Measurements from ENCODE around the gene PPP6R2. TPM values are rescaled to one million over a fixed set of nuclear protein-coding genes. Genes with fewer than 3 reads are reported as not detected.
A peak's percentile ranks its signal among the peaks of the same experiment; 100 is the strongest.

PPP6R2 gene
- total RNA-seq, 1 donor from 2014 or later, result 62.8 TPM

DNA sequence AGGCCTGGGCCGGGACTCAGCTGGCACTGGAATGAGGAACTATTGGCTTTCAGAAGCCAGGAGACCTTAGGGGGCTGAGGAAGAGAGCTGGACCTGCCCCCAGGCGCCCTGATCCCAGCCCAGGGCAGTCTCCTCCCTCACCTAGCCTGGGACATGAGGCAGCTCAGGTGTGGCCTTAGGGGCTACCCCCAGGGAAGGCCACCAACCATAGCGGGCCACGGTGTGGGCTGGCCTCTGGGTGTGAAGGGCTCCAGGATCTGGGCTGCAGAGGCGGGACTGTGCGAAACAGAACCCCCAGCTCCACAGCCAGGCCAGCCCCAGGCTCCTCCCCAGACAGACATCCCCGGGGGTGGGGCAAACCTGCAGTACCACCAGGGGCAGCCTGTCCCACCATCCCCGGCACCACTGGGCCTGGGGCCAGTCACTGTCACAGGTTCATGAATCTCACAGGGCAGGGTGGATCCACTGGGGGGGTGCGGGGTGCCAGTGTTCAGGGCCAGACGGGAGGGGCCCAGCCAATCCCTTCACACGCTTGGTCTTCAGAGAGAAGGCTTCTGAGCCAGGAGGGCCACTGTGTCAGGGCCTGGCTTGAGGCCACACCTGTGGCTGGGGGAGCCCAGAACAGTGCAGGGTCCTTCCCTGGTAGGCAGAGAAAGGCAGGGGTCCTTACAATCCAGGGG is 39.1 kb upstream of the PPP6R2 start:
- H3K4me3 Mint-ChIP-seq, result peak overlapping the region; percentile 87
- peaks cover 24% of the 10 kb centered on the region for H3K4me1 Mint-ChIP-seq (ENCODE audit: unreplicated experiment)
- H3K27ac Mint-ChIP-seq, result peak overlapping the region; percentile 98
- peaks cover 4% of the 10 kb centered on the region for H3K36me3 Mint-ChIP-seq
- H3K27me3 Mint-ChIP-seq, result no peaks in the 10 kb centered on the region
- TF ChIP-seq, protein P1, sequence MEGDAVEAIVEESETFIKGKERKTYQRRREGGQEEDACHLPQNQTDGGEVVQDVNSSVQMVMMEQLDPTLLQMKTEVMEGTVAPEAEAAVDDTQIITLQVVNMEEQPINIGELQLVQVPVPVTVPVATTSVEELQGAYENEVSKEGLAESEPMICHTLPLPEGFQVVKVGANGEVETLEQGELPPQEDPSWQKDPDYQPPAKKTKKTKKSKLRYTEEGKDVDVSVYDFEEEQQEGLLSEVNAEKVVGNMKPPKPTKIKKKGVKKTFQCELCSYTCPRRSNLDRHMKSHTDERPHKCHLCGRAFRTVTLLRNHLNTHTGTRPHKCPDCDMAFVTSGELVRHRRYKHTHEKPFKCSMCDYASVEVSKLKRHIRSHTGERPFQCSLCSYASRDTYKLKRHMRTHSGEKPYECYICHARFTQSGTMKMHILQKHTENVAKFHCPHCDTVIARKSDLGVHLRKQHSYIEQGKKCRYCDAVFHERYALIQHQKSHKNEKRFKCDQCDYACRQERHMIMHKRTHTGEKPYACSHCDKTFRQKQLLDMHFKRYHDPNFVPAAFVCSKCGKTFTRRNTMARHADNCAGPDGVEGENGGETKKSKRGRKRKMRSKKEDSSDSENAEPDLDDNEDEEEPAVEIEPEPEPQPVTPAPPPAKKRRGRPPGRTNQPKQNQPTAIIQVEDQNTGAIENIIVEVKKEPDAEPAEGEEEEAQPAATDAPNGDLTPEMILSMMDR (conservative IDR thresholded peaks at IDR 0.05), result no peak
- no peak for DNase-seq (ENCODE audit: extremely low spot score, unreplicated experiment)
- H3K9me3 Mint-ChIP-seq, result no peaks in the 10 kb centered on the region

DNA sequence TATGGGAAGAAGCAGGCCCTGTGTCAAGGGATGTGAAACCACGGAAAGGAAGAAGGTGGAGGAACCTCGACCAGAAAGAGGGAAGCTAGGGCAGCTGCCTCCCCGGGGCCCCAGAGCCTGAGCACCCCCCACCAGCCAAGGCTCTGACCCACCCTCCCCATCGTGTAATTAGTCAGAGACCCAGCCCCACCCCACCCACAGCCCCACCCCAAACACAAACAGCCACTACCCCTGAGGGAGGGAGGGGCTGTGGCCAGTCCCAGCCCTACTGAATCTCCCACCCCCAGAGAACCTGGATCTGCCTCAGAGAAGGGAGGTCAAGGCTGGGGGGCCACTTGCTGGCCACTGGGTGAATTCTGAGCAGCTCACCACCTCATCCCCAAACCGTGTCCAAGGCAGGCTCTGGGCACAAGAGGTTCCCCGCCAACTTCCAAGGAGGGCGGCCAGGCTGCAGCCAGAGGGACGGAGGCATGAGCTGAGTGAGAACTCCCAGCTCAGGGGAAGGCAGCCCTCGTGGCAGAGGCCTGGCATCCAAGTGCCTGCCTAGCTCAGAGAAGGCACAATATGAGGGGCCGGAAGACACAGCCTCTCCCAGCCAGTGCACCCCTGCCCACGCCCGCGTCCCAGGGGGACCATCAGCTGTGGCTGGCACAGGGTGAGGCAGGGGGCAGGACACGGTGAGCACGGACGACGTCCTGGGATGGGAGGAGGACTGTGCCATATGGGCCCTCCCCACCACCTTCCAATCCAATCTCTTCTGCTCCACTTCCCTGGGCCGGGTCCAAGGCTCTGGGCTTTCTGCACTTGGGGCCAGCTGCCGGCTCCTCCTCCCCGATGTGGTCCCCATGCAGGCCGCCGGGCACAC is 38.4 kb upstream of the PPP6R2 start:
- Mint-ChIP-seq H3K36me3 (peaks cover 4% of the 10 kb centered on the region), H3K4me1 (ENCODE audit: unreplicated experiment) (peaks cover 24% of the 10 kb centered on the region), H3K4me3 (peak overlapping the region; percentile 94), H3K27ac (peak overlapping the region; percentile 98), H3K9me3 (no peaks in the 10 kb centered on the region), H3K27me3 (no peaks in the 10 kb centered on the region)
- DNase-seq (ENCODE audit: extremely low spot score, unreplicated experiment), result no peak
- TF ChIP-seq, protein P1 (conservative IDR thresholded peaks at IDR 0.05), result no peak

DNA sequence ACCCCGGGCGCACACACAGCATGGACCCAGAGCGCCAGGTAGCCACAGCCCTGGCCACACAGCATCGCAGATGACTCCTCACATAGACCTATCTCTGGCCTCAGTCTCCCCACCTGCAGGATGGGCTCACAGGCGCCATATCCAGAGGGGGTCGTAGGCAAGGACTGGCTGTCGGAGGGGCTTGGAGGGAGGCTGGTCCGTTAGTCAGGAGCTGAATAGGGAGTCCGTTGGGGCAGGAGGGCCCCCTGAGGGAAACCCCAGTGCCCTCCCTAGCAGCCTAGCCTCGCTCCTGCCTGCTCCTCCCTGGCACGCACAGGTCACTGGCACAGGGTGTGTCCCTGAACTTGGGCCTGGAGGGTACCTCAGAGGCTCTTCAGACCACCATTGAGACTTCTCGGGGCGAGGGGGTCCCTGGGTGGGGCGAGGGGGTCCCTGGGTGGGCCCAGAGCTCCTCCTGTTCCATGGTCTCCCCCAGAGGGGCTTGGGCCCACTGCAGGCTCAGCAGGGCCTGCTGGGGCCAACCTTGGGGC is 37.7 kb upstream of the PPP6R2 start:
- H3K4me3 Mint-ChIP-seq, result peak overlapping the region; percentile 94
- peaks cover 24% of the 10 kb centered on the region for H3K4me1 Mint-ChIP-seq (ENCODE audit: unreplicated experiment)
- H3K27me3 Mint-ChIP-seq, result no peaks in the 10 kb centered on the region
- H3K36me3 Mint-ChIP-seq, result peaks cover 4% of the 10 kb centered on the region
- H3K27ac Mint-ChIP-seq, result peak overlapping the region; percentile 98
- no peak for DNase-seq (ENCODE audit: extremely low spot score, unreplicated experiment)
- H3K9me3 Mint-ChIP-seq, result no peaks in the 10 kb centered on the region
- TF ChIP-seq, protein P1 (conservative IDR thresholded peaks at IDR 0.05), result no peak

DNA sequence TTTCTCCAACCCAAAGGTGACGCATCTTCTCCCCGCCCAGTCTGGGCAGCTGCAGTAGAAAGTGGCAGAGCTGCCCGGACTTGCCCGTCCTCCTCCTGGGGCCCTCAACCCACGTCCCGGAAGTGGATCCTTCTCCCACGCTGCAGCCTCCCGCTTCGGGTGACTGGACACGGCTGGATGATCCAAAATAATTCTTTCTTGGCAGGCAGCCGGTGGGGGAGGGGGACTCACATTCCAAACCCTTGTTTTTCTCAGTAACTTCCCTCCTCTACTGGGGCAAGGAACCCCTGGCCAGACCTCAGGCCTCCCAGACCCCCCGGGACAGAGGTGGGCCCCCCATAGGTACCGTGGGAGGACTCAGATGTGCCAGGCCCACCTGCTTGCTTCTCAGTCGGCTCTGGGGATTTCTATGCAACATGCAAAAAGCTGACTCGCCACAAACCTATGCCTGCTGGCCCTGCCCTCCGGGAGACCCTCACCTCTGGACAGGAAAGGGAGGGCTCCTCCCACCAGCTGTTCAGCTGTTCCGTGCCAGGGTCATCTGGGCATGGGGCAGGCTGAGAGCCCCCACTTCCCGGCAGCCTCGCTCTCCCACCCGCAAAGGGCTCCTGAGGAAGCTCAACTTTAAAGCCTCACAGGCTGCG is 37.1 kb upstream of the PPP6R2 start:
- H3K4me3 Mint-ChIP-seq, result peak overlapping the region; percentile 94
- TF ChIP-seq, protein P1 (conservative IDR thresholded peaks at IDR 0.05), result no peak
- H3K27me3 Mint-ChIP-seq, result no peaks in the 10 kb centered on the region
- DNase-seq (ENCODE audit: extremely low spot score, unreplicated experiment), result no peak
- H3K4me1 Mint-ChIP-seq (ENCODE audit: unreplicated experiment), result peaks cover 24% of the 10 kb centered on the region
- peak overlapping the region; percentile 98 for H3K27ac Mint-ChIP-seq
- no peaks in the 10 kb centered on the region for H3K9me3 Mint-ChIP-seq
- peaks cover 4% of the 10 kb centered on the region for H3K36me3 Mint-ChIP-seq

All from type B pancreatic cell (in vitro differentiated cells).